ENCODE measurements around the gene THSD4.
A peak's percentile ranks its signal among the peaks of the same experiment; 100 is the strongest.

Gene THSD4

DNA sequence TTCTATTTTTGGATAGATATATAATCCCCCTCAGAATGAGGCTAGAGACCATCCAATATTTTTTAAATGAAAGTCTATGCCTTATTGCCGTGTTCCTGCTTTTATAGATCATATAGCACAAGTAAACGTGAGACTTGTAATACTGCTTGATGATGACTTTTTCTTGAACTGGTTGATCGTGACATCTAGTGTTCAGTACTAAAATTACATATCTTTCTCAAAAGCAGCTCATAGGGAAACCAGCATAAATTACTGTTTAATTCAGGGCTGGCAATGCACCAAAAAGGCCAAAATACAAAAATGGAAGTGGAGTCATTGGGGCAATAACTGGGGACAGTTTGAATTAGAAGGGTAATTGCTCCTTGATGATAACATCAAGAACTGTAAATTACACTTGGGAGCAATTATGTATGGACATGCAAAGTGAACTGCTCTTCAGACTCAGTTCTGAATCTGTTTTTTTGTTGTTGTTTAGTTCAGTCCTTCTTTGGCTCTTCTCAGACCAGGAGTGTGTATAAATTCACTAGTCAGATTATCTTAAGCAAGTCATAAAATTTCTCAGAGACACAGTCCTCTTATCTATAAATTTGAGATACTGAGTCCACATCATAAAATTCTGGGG lies 325.3 kb downstream of the THSD4 start:
- DNase-seq = peak; percentile 48 to 76

DNA sequence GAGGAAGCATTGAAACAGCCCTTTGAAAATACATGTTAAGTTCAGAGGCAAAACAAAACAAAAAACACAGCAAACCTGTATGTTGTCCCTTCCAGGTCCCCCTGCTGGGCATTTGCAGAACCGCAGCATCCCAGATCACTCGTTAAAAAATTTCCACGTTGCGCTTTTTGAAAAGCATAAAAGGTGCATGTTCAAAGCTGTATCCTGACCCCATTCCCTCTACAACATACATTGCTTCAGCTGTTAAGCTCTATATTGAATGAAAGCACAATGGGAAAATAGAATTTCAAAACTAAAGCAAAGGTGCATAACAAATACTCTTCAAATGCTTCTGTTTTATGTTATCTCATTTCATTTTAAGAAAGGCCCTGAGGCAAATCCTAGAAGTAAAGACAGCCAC lies 328.3 kb downstream of the THSD4 start:
- peak; percentile 4 to 65 for DNase-seq

DNA sequence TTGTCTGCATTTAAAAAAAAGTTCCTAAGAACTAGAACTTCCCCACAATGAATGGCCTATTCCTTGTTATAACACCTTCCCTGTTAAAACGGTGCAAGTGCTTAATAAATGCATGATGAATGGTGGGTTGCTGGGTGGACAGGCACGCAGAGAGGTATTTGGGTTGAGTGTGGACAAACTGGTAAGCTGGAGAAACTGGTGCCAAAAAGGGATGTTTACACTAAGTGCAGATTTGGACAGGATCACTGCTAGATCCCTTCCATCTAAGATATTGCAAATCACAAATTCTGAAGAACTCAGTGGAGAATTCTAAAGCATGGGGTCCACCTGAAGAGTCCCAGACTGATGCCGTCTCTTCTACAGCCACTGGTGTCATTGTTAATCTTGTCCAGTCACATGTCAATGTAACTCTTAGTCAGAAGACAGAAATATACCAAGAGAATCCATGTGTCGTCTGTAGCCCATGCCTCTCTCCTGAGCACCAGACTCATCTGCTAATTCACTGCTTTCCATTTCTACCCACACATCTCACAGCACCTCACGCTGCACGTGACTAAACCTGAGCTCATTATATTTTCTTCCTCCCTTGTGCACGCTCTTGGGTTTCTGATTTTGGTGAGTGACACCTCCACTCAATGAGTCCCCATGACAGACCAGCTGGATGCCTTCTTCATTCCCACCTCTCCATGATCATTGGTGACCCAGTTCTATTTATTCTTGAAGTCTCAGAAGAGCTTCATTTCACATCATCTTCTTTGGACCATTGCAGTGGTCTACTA lies 328.9 kb downstream of the THSD4 start:
- DNase-seq = no peak

DNA sequence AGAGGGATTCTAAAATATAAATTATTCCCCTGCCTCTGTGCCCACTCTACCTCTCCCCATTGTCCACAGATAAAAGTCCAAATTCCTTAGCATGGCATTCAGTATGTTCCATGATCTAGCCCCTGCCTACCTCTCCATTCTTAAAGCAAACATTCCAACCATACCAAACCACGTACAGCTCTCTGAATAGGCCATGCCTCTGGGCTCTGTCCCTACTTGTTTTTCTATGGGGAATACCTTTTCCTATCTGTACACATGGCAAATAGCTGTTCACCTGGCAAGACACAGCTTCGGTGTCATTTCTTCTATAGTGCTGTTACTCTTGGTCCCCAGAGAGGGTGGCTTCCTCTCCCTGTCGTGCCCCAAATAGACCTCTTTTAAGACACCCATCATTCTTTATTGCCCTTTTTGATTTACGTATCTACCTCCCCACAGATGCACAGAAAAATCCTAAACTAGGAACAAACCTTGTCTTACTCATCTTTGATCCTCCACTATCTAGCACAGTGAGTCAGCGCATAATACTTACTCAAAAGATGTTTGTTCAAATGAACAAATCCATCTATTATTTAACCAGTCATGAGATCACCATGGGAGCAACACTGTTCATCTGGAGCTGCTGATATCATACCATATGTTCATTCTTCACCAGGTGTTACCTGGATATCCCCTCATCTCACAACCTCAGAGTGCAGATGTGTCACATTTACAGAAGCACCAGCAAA lies 329.8 kb downstream of the THSD4 start:
- no peak for DNase-seq

DNA sequence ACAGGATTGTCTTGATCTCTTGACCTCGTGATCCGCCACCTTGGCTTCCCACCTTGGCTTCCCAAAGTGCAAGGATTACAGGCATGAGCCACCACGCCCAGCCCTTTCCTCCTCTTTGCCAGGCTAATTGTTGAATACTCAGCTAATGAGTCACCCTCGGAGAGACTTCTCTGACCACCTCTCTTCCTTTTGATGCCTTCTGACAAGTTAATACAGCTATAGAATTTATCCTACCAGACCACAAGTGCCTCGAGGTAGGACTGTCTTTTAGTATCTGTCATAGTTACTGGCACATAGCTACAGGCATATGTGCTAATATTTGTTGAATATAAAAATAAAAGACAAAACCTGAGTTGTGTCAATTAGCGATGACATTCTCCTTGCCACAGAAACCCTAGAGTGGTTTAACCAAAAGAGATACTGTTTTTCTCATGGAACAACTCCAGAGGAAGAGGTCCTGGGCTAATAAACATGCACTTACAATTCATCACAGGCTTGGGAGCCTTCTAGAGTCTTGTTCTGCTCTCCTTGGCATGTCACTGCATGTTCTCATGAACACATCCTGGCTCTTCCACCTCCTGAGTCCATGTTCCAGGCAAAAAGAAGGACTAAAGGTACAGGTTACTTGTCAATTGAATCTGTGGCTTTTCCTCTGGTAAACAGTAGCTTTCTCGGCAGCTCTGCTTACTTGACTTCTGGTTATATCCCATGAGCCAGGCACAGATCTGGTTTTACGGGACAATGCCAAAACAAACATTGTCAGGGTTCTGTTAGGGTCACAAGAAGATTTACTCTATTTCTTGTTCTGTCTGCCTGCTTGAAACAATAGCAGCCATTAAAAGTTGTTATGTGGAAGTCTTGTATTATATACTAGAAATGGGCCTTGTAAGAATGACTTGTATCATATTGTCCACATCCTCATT lies 332.3 kb downstream of the THSD4 start:
- DNase-seq = no peak

DNA sequence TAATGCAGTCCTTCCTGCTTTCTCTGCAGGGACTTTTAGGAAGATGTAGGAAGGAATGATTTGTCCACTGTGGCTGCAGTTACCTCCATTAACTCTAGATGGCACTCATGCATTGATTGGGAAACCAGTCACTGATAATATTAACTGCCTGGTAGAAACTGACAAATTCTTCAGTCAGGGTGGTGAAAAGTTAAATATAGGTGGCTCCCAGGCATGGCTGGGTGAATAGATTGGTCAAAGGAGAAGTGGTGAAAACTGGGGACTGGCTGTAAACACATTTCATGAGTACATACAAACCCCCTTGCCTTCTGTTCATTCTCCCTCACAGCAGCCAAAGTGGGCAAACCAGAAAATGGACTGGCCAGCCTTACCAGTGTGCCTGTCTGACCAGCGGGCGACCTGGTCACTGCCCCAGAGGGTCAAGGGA lies 333.4 kb downstream of the THSD4 start:
- peak; percentile 21 to 80 for DNase-seq

DNA sequence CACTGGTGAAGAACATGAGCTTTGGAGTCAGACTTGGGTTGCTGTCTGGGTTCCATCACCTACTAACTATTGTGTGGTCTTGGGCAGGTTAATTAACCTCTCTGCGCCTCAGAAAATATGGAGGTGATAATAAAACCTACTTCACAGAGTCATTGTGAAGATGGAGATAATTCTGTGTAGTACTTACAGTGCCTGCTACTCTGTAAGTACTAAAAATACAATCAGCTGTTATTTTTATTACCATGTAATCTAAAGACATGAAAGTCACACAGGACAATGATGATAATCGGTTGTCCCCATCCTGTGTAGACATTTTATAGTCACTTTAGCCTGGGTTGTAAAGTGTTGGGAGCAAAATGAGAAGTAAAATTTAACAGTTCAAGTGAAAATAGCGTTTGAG lies 334.1 kb downstream of the THSD4 start:
- DNase-seq = no peak

DNA sequence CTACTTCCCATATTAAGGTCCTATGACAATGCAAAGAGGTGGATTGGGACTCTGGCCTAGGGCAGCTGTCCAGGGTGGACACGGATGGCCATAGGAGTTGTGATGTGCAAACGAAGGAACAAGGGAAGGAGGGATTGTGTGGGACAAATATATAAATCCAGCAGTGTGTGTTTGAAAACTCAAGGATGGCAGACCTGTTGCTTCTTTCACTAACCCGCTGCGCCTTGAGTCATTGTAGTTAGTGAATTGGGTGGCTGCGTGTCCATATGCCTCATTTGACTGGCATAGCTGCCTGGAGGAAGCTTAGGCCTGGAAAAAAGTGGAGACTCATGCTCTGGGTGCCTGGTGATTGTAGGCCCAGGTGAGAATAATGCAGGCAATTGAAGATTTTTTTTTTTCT lies 334.7 kb downstream of the THSD4 start:
- DNase-seq = no peak

DNA sequence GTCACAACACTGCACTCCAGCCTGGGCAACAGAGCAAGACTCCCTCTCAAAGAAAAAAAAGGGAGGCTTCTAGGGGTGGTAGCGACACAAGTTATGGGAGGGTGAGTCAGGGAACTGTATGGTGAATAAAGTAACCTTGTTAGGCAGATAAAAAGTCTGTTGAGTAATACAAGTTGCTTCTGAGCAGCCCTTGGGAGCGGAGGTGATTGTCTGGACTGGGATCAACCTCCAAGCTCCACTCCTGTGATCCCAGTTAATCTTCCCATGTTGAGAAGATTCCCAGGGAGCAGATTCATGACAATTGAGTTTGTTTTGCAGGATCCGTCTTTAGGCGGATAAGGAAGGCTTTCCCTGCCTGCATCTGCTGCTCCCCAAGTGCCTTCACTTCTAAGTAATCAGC lies 335.9 kb downstream of the THSD4 start:
- no peak for DNase-seq

DNA sequence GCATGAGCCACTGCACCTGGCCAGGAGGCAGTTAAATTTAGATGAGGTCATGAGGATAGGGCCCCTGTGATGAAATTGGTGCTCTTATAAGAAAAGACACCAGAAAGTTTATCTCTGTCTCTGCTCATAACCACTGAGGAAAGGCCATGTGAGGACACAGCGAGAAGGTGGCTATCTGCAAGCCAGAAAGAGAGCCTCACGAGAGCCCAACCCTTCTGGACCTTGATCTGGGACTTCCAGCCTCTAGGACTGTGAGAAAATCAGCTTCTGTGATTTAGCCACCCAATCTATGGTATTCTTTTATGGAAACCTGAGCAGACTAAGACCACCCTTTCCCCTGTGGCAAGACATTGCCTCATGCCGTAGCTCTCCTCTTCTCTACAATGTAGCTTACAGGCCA lies 337.6 kb downstream of the THSD4 start:
- no peak for DNase-seq

DNA sequence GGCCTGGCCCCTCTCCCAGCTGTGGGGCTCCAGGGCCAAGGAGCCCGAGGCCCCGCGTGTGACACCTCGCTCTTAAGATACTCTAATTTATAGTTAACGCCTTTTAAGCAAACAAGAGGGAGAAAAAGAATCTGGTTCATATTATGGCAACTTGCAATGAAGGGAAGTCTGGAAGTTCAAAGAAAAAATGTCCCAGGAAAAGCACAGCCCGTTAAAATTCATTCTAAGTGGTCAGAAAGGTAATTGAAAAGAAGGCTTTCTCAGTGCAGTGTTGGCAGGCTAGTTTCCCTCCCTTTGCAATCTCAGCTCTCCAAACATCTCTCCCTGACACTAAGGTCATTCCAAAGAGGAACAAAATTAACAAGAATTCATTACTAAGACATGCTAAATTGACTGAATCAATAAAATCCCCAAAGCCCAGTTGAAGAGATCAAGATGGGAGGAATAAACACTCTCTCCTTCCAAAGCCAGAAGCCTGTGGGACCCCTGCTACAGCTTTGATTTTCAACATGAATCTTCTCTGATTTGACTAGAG lies 339.3 kb downstream of the THSD4 start:
- DNase-seq = no peak

DNA sequence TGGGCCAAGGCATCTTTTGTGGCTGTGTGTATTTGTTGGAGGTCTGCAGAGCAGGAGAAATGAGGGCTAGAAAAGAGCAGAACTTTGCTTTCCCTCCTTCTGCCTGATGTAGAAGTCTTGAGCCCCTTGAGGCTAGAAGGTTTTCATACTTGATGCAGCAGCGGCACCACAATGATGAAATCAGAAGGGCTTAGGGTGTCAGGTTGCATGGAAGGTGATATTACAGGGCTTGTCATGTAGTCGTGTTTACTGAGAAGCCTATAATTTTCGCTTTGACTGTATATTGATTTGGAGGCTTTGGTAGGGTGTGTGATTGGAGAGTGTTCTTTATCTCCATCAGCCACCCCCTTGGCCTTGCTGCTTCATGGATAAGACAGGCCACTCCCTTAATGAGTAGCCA lies 339.8 kb downstream of the THSD4 start:
- peak; percentile 5 to 35 for DNase-seq

DNA sequence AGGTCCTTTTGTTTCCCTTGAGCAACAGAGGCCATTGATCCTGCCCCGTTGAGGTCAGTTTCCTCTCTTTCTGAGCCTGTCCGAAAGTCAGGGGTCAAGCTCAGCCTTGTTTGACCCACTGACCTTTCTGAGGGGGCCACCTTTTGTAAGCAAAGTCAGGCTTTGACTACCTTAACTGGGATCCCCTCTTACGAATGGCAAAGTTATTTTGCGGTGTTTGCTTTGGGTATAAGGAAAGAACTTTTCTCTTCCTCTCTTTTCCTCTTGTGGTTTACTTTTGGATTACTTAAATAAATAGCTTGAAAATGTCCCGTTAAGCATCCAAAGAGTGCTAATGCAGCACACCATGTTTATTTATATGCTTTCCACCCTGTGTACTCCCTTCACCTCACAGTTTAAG lies 340.6 kb downstream of the THSD4 start:
- no peak for DNase-seq

DNA sequence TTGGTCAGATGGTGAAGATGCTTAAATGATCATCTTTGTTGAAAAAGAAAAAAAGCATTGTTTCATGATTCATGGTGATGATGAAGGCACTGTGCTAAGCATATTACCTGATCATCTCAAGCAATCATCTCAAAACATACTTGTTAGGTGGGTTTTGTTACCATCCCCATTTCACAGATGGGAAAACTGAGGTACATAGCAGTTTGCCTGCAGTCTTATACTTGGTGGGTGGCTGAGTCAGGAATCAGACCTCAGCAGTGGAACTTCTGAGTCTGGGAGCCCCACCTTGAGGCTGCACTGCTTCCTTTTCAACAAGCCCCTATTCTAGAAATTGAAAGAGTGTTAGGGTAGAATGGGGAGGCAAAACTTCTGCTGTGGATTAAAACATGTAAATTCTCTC lies 341.1 kb downstream of the THSD4 start:
- no peak for DNase-seq

DNA sequence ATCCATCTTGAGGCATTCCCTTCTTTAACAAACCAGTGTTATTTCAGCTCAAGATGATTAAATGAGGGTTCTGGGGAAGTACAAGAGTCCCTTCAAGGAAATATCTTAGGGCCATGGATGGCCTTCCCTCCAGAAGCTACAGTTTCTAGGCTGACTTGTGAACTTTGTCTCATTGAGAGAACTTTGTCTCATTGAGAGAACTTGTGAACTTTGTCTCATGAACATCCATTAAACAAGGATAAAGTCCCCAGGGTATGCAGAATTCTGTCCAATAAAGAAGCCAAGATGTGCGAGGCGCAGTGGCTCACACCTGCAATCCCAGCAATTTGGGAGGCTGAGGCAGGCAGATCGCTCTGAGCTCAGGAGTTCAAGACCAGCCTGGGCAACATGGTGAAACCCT lies 341.5 kb downstream of the THSD4 start:
- DNase-seq = no peak

DNA sequence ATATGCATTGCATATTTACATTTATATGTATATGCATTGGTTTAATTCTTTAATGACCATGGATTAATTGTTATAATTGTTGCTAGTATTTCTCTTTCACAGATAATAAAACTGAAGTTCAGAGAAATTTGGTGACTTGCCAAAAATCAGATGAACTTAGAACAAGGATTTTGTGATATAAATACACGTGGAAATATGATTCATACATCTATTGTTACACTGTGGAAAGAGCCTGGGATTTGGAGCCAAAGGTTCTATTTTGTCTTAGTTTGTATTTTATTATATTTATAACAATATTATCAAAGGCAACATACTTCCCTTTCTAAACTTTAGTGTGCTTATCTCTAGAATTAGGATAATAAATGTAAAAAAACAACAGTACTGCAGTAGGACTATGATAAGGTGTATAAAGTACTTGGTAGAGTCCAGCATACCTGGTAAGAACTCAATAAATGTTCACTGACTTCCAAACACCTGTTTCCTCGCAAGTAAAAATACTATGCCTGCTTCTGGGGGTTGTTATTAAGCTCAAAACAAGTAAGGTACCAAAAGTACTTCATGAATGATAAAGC lies 342.9 kb downstream of the THSD4 start:
- DNase-seq = no peak

DNA sequence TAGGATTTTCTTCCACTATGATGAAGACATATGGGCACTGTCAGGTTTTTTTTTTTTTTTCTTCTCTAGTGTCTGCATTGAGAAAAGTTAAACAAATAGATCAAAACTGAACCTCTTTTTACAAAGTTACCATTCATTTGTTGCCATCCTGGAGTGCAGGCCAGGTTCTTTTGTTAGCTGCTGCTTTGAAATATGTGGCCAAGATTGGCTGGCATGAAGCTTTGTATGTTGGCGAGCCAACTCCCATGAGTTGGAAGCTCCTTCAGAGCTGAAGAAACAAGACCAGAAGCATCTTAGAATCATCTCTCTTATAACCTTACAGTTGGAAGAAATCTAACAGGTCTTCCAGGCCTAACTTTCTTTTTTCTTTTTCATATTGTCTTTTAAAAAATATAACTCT lies 346.5 kb downstream of the THSD4 start:
- no peak for DNase-seq

DNA sequence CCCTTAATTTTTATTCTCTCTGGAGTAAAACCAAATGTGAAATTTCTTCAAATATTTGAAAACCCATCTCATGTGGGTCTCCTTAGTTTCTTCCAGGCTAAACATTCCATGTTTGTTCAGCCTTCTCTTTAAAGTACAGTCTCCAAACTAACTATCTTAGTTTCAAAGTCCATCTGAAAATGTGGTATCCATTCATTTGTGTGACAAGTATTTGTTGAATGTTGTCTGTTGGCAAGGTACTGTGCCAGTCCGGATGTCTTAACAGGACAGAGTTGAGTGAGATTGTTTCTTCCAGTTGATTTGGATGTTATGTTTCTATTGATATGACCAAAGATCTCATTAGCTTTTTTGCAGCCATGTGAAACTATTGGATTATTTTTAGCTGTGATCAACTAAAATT lies 347.4 kb downstream of the THSD4 start:
- no peak for DNase-seq

DNA sequence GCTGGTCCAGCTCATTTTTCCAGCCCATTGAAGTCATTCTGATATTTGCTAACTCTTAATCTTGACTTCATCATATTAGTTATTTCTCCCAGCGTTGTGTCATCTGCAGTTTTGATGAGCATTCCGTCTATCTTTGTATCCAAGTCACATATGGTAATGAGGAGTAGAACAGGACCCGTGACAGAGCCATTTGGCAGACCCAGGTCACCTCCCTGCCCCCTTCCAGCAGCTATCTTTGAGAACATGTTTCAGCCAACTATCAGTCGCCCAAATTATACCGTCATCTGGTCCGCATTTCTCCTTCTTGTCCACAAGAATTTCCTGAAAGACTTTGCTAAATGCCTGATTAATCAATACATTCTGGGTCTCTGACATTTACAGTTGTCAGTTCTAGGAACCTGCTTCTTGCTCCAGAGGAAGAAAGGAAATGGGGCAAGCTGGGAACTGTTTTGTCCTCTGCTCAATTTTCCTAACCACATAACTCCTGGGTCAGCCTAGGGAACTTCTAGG lies 347.9 kb downstream of the THSD4 start:
- DNase-seq = no peak

DNA sequence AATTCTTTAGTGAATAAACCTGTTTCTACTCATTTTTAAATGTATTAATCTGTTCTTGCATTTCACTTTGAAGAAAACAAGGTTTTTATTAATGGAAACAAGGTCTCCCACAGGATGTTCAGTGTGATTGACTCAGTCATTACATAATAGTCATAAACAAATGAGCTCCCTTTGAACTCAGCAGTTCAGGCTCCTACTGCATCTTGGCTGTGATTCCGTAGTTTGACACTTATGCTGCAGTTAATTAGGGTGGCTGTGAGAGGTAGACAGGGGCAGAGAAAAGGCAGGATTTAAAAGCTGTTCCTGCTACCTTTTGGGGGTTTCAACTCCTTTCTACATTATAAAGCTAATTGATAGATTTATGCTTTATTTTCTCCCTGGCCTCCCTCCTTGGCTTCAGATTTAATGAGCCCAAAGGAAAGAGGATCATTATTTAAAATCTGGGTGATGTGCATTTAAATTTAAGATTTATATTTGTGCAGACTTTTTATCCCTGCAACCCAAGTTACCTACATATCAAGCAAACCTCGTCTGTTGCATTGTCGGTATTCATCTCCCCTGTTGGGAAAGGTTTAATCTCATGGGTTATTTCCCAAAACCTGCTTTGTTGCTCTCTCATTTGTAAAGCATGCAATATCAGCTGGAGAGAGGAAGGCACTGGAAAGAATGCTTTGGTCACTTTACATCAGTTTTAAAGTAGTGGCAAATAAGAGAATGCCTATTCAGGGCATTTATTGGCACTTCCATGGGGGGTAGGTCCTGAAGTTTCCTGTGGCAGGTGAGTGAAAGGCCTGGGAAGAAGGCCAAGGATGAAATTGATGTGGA lies 350.1 kb downstream of the THSD4 start:
- DNase-seq = no peak

DNA sequence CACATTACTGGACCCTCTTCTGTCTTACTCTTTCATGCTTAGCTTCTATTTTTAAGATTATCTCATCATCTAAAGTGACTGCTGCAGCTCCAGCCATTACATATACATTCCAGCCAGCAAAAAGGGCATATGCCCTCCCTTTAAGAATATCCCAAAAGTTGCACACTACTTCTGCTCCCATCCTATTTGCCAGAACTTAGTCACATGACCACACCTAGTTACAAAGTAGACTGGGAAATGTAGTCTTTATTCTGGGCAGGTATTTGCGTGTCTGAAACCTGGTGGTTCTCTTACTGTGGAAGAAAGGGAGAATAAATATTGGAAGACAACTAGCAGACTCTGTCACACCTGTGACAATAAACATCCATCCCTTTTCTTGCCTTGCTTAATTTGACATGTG lies 353.4 kb downstream of the THSD4 start:
- no peak for DNase-seq
